ENCODE data around the gene PROM2.

Gene PROM2

GRCh38 chr2:95333888-95334338 is 59.7 kb downstream of the PROM2 start:
- H2AK5ac ChIP-seq (ENCODE audit: low read length), result no peak overlapping the region
- no peak overlapping the region for H3K4me3 ChIP-seq (ENCODE audit: low read length)
- no peaks in the 10 kb centered on the region for H3K79me1 ChIP-seq (ENCODE audit: low read length)
- H4K5ac ChIP-seq (ENCODE audit: low read length), result no peak overlapping the region
- H4K8ac ChIP-seq (ENCODE audit: low read depth, low read length), result no peak overlapping the region
- no peak overlapping the region for H3K56ac ChIP-seq (ENCODE audit: low read length)
- H2BK5ac ChIP-seq (ENCODE audit: low read length), result no peak overlapping the region
- no peaks in the 10 kb centered on the region for H3K79me2 ChIP-seq (ENCODE audit: control insufficient read depth, insufficient read depth, low read length)
- WGBS (ENCODE audit: extremely low coverage, insufficient coverage, low lambda C conversion rate), result no CpG with 5 or more reads among the region's 11 CpGs
- no peak for DNase-seq
- H3K9ac ChIP-seq (ENCODE audit: low read length), result no peak overlapping the region
- no peak overlapping the region for H3K4ac ChIP-seq (ENCODE audit: low read depth, low read length)
- H2BK120ac ChIP-seq (ENCODE audit: low read depth, low read length), result no peak overlapping the region
- H3K23ac ChIP-seq (ENCODE audit: low read length), result no peak overlapping the region
- H3K27me3 ChIP-seq (ENCODE audit: insufficient read depth, low read length, poor library complexity), result no peaks in the 10 kb centered on the region
- H2BK15ac ChIP-seq (replicated peaks; ENCODE audit: low read depth), result no peak overlapping the region
- H3K27ac ChIP-seq (ENCODE audit: low read depth, low read length), result no peak overlapping the region
- no peaks in the 10 kb centered on the region for H3K36me3 ChIP-seq (ENCODE audit: control insufficient read depth, insufficient read depth, low read length)
- H3K18ac ChIP-seq (ENCODE audit: low read length), result no peak overlapping the region
- H3K4me2 ChIP-seq (ENCODE audit: low read length), result no peak overlapping the region
- no peaks in the 10 kb centered on the region for H3K4me1 ChIP-seq (ENCODE audit: control insufficient read depth, low read depth, low read length)

DNA sequence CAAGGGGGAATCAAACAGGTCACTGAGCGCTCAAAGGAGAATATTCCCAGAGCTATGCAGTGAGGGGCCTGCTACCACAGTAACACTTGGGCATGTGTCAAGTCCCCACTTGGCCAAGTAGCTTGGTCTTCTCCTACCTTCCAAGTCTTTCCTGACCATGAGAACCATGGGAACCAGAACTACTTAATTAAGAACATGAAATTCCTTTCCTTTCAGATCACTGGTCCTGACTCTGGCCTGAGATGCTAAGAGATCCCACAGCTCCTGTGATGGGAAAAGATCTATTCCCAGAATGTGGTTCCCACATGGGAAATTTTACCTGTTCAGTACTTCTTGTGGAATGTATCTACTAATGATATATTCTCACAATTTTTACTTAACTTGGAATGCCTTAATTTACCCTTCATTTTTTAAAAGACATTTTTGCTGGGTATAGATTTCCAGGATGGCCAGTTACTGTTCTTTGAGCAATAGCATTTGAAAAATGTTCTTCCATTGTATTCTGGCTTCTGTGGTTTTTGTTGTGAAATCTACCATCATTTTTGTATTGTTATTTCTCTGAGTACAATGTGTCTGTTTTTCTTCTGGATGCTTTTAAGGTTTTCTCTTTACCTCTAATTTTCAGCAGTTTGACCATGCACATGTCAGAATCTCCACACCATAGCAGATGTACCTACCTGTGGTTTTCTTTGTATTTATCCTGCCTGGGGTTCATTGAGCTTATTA is 60.8 kb downstream of the PROM2 start:
- Histone ChIP-seq H3K18ac (ENCODE audit: low read length) (no peak overlapping the region), H3K23ac (ENCODE audit: low read length) (no peak overlapping the region), H3K27ac (ENCODE audit: low read depth, low read length) (no peak overlapping the region), H2AK5ac (ENCODE audit: low read length) (no peak overlapping the region), H4K8ac (ENCODE audit: low read depth, low read length) (no peak overlapping the region), H3K79me1 (ENCODE audit: low read length) (no peaks in the 10 kb centered on the region), H3K56ac (ENCODE audit: low read length) (no peak overlapping the region), H3K4ac (ENCODE audit: low read depth, low read length) (no peak overlapping the region), H3K4me1 (ENCODE audit: control insufficient read depth, low read depth, low read length) (no peaks in the 10 kb centered on the region), H3K36me3 (ENCODE audit: control insufficient read depth, insufficient read depth, low read length) (no peaks in the 10 kb centered on the region), H2BK15ac (replicated peaks; ENCODE audit: low read depth) (no peak overlapping the region), H4K5ac (ENCODE audit: low read length) (no peak overlapping the region), H3K79me2 (ENCODE audit: control insufficient read depth, insufficient read depth, low read length) (no peaks in the 10 kb centered on the region), H2BK120ac (ENCODE audit: low read depth, low read length) (no peak overlapping the region), H3K4me3 (ENCODE audit: low read length) (no peak overlapping the region), H3K27me3 (ENCODE audit: insufficient read depth, low read length, poor library complexity) (no peaks in the 10 kb centered on the region), H3K9ac (ENCODE audit: low read length) (no peak overlapping the region), H3K4me2 (ENCODE audit: low read length) (no peak overlapping the region), H2BK5ac (ENCODE audit: low read length) (no peak overlapping the region)
- no peak for DNase-seq
- no CpG with 5 or more reads among the region's 1 CpG for WGBS (ENCODE audit: extremely low coverage, insufficient coverage, low lambda C conversion rate)

DNA sequence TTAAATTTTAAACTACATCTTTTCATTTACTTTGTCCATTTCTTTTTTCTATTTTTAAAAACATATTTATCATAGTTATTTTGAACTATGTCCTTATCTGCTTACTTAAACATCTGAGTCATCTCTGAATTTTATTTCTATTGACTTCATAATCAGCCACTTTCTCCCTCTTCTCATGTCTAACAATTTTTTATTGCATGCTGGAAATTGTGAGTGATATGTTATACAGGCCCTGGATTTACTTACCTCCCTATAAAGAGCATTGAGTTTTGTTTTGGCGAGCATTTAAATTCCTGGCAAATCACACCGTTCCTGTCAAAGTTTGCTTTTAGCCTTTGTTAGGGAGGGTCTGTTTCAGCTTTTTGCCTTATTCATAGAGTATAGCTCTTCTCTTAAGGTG is 62.2 kb downstream of the PROM2 start:
- no peaks in the 10 kb centered on the region for H3K27me3 ChIP-seq (ENCODE audit: insufficient read depth, low read length, poor library complexity)
- H2AK5ac ChIP-seq (ENCODE audit: low read length), result no peak overlapping the region
- no peak overlapping the region for H3K27ac ChIP-seq (ENCODE audit: low read depth, low read length)
- no peak overlapping the region for H3K56ac ChIP-seq (ENCODE audit: low read length)
- H3K4ac ChIP-seq (ENCODE audit: low read depth, low read length), result no peak overlapping the region
- H3K79me2 ChIP-seq (ENCODE audit: control insufficient read depth, insufficient read depth, low read length), result no peaks in the 10 kb centered on the region
- H3K4me2 ChIP-seq (ENCODE audit: low read length), result no peak overlapping the region
- no peak overlapping the region for H3K4me3 ChIP-seq (ENCODE audit: low read length)
- no peak overlapping the region for H3K23ac ChIP-seq (ENCODE audit: low read length)
- no peak overlapping the region for H2BK5ac ChIP-seq (ENCODE audit: low read length)
- H3K9ac ChIP-seq (ENCODE audit: low read length), result no peak overlapping the region
- WGBS (ENCODE audit: extremely low coverage, insufficient coverage, low lambda C conversion rate), result no CpG with 5 or more reads among the region's 2 CpGs
- H3K36me3 ChIP-seq (ENCODE audit: control insufficient read depth, insufficient read depth, low read length), result no peaks in the 10 kb centered on the region
- H2BK15ac ChIP-seq (replicated peaks; ENCODE audit: low read depth), result no peak overlapping the region
- H2BK120ac ChIP-seq (ENCODE audit: low read depth, low read length), result no peak overlapping the region
- DNase-seq, result no peak
- H3K4me1 ChIP-seq (ENCODE audit: control insufficient read depth, low read depth, low read length), result no peaks in the 10 kb centered on the region
- no peak overlapping the region for H4K8ac ChIP-seq (ENCODE audit: low read depth, low read length)
- no peak overlapping the region for H3K18ac ChIP-seq (ENCODE audit: low read length)
- H4K5ac ChIP-seq (ENCODE audit: low read length), result no peak overlapping the region
- H3K79me1 ChIP-seq (ENCODE audit: low read length), result no peaks in the 10 kb centered on the region

DNA sequence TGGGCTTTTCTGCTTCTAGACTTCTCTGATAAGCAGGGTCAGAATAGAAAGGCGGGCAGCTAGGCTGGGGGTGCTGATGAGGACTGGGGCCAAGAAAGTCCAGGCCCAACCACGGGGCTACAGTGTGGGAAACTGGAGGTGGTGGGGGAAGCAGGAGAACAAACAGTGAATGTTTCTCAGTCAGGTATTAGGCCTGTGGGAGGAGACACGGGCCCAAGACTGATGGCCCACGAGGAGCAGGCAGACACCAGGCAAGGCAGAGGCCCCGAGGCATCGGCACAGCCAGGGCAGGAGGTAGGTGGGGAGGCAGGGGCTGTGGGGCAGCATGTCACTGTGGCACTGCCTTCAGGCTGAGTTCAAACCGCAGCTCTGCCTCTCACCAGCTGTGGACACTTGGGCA is 63.6 kb downstream of the PROM2 start:
- Histone ChIP-seq H2BK120ac (ENCODE audit: low read depth, low read length) (no peak overlapping the region), H3K27ac (ENCODE audit: low read depth, low read length) (no peak overlapping the region), H2BK15ac (replicated peaks; ENCODE audit: low read depth) (no peak overlapping the region), H4K8ac (ENCODE audit: low read depth, low read length) (no peak overlapping the region), H3K18ac (ENCODE audit: low read length) (no peak overlapping the region), H3K23ac (ENCODE audit: low read length) (no peak overlapping the region), H3K56ac (ENCODE audit: low read length) (no peak overlapping the region), H4K5ac (ENCODE audit: low read length) (no peak overlapping the region), H3K9ac (ENCODE audit: low read length) (no peak overlapping the region), H2AK5ac (ENCODE audit: low read length) (no peak overlapping the region), H3K27me3 (ENCODE audit: insufficient read depth, low read length, poor library complexity) (no peaks in the 10 kb centered on the region), H3K4me1 (ENCODE audit: control insufficient read depth, low read depth, low read length) (no peaks in the 10 kb centered on the region), H3K4me2 (ENCODE audit: low read length) (no peak overlapping the region), H2BK5ac (ENCODE audit: low read length) (no peak overlapping the region), H3K4ac (ENCODE audit: low read depth, low read length) (no peak overlapping the region), H3K36me3 (ENCODE audit: control insufficient read depth, insufficient read depth, low read length) (no peaks in the 10 kb centered on the region), H3K79me2 (ENCODE audit: control insufficient read depth, insufficient read depth, low read length) (no peaks in the 10 kb centered on the region), H3K4me3 (ENCODE audit: low read length) (no peak overlapping the region), H3K79me1 (ENCODE audit: low read length) (no peaks in the 10 kb centered on the region)
- WGBS (ENCODE audit: extremely low coverage, insufficient coverage, low lambda C conversion rate), result no CpG with 5 or more reads among the region's 7 CpGs
- no peak for DNase-seq
